A549 (cell line): ENCODE measurements around the gene FSTL4. TPM values are rescaled to one million over a fixed set of nuclear protein-coding genes. Genes with fewer than 3 reads are reported as not detected.

Experiments
- ATAC-seq, 2 experiments: fragments of 200-7000 bp in 1 of 2; fragments of >200 bp in 1 of 2; cut with Nextera tagmentation in 1 of 2; cut with Tn5 transposase in 1 of 2; 3 replicates each; pipeline versions ENCODE4 v1.8.0 to v1.9.1; 2018 to 2020; ENCODE audit warnings: mild to moderate bottlenecking in 1 of 2, moderate library complexity in 1 of 2
- CTCF ChIA-PET: fragments of 300-600 bp; sonication (Branson Sonifier 250); formaldehyde crosslinking; extraction: SDS; loops from one replicate; lab custom pipeline; 2021; ENCODE audit warnings: antibody characterized with exemption, inconsistent platforms; lab: Yijun Ruan, JAX
- POLR2A ChIA-PET: fragments of 350-600 bp; formaldehyde crosslinking; extraction: SDS; loops from one replicate; lab custom pipeline; 2021; ENCODE audit warnings: antibody characterized with exemption, inconsistent platforms; lab: Yijun Ruan, JAX
- DNase-seq, 2 experiments: peaks; one replicate each; pipeline versions ENCODE4 v3.0.0 to v3.0.0-alpha.2; 2011 to 2016; ENCODE audit warnings: low read depth in 1 of 2, low spot score in 1 of 2
- FAIRE-seq: peaks from 2 replicates; lab custom pipeline; 2011; peaks lifted over from hg19 to GRCh38; lab: Jason Lieb, UNC
- H3K27ac ChIP-seq, 2 experiments: fragments of >200 bp; sonication (Bioruptor Twin); formaldehyde crosslinking; 3 replicates each; pipeline ENCODE4 v1.5.1; 2016 to 2017
- H3K4me1 ChIP-seq: fragments of >200 bp; sonication (Bioruptor Twin); formaldehyde crosslinking; 3 replicates; pipeline ENCODE4 v1.6.1; 2016
- H3K4me2 ChIP-seq: fragments of >200 bp; sonication (Bioruptor Twin); formaldehyde crosslinking; 3 replicates; pipeline ENCODE4 v1.6.1; 2016
- H3K4me3 ChIP-seq: fragments of >200 bp; sonication (Bioruptor Twin); formaldehyde crosslinking; 3 replicates; pipeline ENCODE4 v1.5.1; 2016
- H3K9me3 ChIP-seq: fragments of >200 bp; sonication (Bioruptor Twin); formaldehyde crosslinking; 3 replicates; pipeline ENCODE4 v1.6.1; 2016
- BCL3 ChIP-seq: fragments of >200 bp; sonication (Bioruptor Twin); formaldehyde crosslinking; IDR thresholded peaks from 3 replicates; pipeline ENCODE4 v1.6.1; 2016
- BHLHE40 ChIP-seq: IDR thresholded peaks from 2 replicates; pipeline ENCODE4 v1.6.1; 2012; ENCODE audit warnings: low read depth, low read length, inconsistent platforms
- CBX8 ChIP-seq: fragments of 200-600 bp; sonication (generic); IDR thresholded peaks from 2 replicates; pipeline ENCODE4 v1.6.1; 2016
- CEBPB ChIP-seq, 2 experiments: fragments of >200 bp in 1 of 2; sonication (Bioruptor Twin) in 1 of 2; formaldehyde crosslinking in 1 of 2; IDR thresholded peaks; 2 replicates each; pipeline ENCODE4 v1.6.1; 2012 to 2016
- CHD4 ChIP-seq: fragments of 200-600 bp; sonication (generic); IDR thresholded peaks from 2 replicates; pipeline ENCODE4 v1.6.1; 2016; ENCODE audit warnings: antibody characterized with exemption, mild to moderate bottlenecking, borderline replicate concordance
- EHF ChIP-seq: fragments of 250-450 bp; sonication (Bioruptor Pico); IDR thresholded peaks from 2 replicates; pipeline ENCODE4 v1.5.0; 2020; ENCODE audit warnings: mild to moderate bottlenecking
- ELK1 ChIP-seq: fragments of 150-350 bp; IDR thresholded peaks from 2 replicates; pipeline ENCODE4 v1.6.1; 2014; ENCODE audit warnings: low read depth, mild to moderate bottlenecking, low read length
- ESRRA ChIP-seq: fragments of 150-350 bp; IDR thresholded peaks from 2 replicates; pipeline ENCODE4 v1.6.1; 2014; ENCODE audit warnings: mild to moderate bottlenecking, low read length, borderline replicate concordance
- FOXS1 ChIP-seq: fragments of 250-450 bp; sonication (Bioruptor Pico); IDR thresholded peaks from 2 replicates; pipeline ENCODE4 v1.5.0; 2020; ENCODE audit warnings: mild to moderate bottlenecking, moderate library complexity
- HOXB13 ChIP-seq: fragments of 250-450 bp; sonication (Bioruptor Pico); IDR thresholded peaks from 2 replicates; pipeline ENCODE4 v1.5.0; 2020; ENCODE audit warnings: low read depth, mild to moderate bottlenecking, moderate library complexity
- JUNB ChIP-seq: fragments of >200 bp; sonication (Bioruptor Twin); formaldehyde crosslinking; IDR thresholded peaks from 2 replicates; pipeline ENCODE4 v1.6.1; 2016
- MYC ChIP-seq: IDR thresholded peaks from 2 replicates; pipeline ENCODE4 v1.6.1; 2012; ENCODE audit warnings: mild to moderate bottlenecking, inconsistent platforms, low read length, improper control_type of control experiment, borderline replicate concordance
- NR3C1 ChIP-seq: fragments of >200 bp; sonication (Bioruptor Twin); formaldehyde crosslinking; IDR thresholded peaks from 3 replicates; pipeline ENCODE4 v1.6.1; 2017
- PBX3 ChIP-seq: IDR thresholded peaks from 2 replicates; pipeline ENCODE4 v1.6.1; 2012
- PHF8 ChIP-seq: fragments of 200-600 bp; sonication (generic); IDR thresholded peaks from 2 replicates; pipeline ENCODE4 v1.6.1; 2016; ENCODE audit warnings: low read depth, mild to moderate bottlenecking, antibody characterized with exemption, moderate library complexity, borderline replicate concordance
- POLR2A ChIP-seq: IDR thresholded peaks from 2 replicates; pipeline ENCODE4 v1.6.1; 2012; ENCODE audit warnings: mild to moderate bottlenecking, low read length
- RARB ChIP-seq: fragments of 250-450 bp; sonication (Bioruptor Pico); IDR thresholded peaks from 2 replicates; pipeline ENCODE4 v1.8.0; 2021; ENCODE audit warnings: mild to moderate bottlenecking, moderate library complexity
- REST ChIP-seq: fragments of 200-600 bp; sonication (generic); IDR thresholded peaks from 2 replicates; pipeline ENCODE4 v1.6.1; 2016; ENCODE audit warnings: antibody characterized with exemption, mild to moderate bottlenecking, moderate library complexity
- SREBF2 ChIP-seq: fragments of 450-650 bp; IDR thresholded peaks from 2 replicates; pipeline ENCODE4 v1.6.1; 2014; ENCODE audit warnings: mild to moderate bottlenecking, moderate library complexity
- ZFP36 ChIP-seq: fragments of 450-650 bp; IDR thresholded peaks from 2 replicates; pipeline ENCODE4 v1.6.1; 2014; ENCODE audit warnings: borderline replicate concordance; ENCODE audit not compliant: partially characterized antibody
- WGBS: methylation state at CpG from one replicate; pipeline ENCODE4 v1.1.6; 2017; ENCODE audit errors: missing lambda C conversion rate; 5-methylcytosine and 5-hydroxymethylcytosine counted together
- polyA plus RNA-seq, 4 experiments: library from polyadenylated mRNA; depleted of rRNA in 3 of 4; stranded (reverse); fragments of >200 nt; fragmentation: RNase III in 1 of 4; extraction: RNeasy Plus Mini Kit Qiagen cat#74134 plus additional on column Dnase treatment in 1 of 4; gene quantifications; 2 replicates in 3 of 4; 3 replicates in 1 of 4; pipeline ENCODE4 v1.2.3, GENCODE V29; 2011 to 2017

FSTL4 gene
- polyA plus RNA-seq, 2 of the 4 experiments (the other 2 are of a cell fraction) = 1.6 to 1.8 TPM

GRCh38 chr5:133336121-133336968 lies 276.0 kb downstream of the FSTL4 start:
- CTCF ChIA-PET = interaction anchor here (1.2 to 1.8 kb wide), 4 partner anchors 10 to 225 kb away, joined by 3 to 5 read pairs (median 4); no protein-coding TSS in a partner anchor
- no peak for FAIRE-seq
- 60% methylated on average over 11 of the region's 12 CpGs for WGBS
- DNase-seq = no peak
- TF ChIP-seq PBX3 (no peak), POLR2A (no peak), NR3C1 (no peak), MYC (no peak), CBX8 (no peak), ZFP36 (no peak), ESRRA (no peak), SREBF2 (no peak), JUNB (no peak), PHF8 (no peak), CEBPB (IDR thresholded peaks at IDR 0.05) (no peak), CHD4 (no peak)
- no peak for ATAC-seq
- H3K4me2 ChIP-seq = no peak overlapping the region
- H3K9me3 ChIP-seq = no peaks in the 10 kb centered on the region
- H3K4me1 ChIP-seq = no peaks in the 10 kb centered on the region
- no peak overlapping the region for H3K27ac ChIP-seq
- H3K4me3 ChIP-seq = no peak overlapping the region
- POLR2A ChIA-PET = no interaction called here

- no peaks in the 10 kb centered on the region for H3K9me3 ChIP-seq
- no peak overlapping the region for H3K27ac ChIP-seq
- WGBS = 69% methylated on average over 13 of the region's 14 CpGs
- no peaks in the 10 kb centered on the region for H3K4me1 ChIP-seq
- CTCF ChIA-PET = interaction anchor here (1.3 to 1.8 kb wide), 2 partner anchors 8 to 223 kb away, joined by 4 to 5 read pairs; no protein-coding TSS in a partner anchor
- no peak for ATAC-seq
- POLR2A ChIA-PET = no interaction called here
- no peak overlapping the region for H3K4me2 ChIP-seq
- no peak overlapping the region for H3K4me3 ChIP-seq
- no peak for DNase-seq
- TF ChIP-seq FOXS1 (CRISPR knock-in tag) = no peak
- TF ChIP-seq ESRRA = no peak
- no peak for FAIRE-seq
Measured at GRCh38 chr5:133334796-133335639, 277.3 kb downstream of the FSTL4 start.

GRCh38 chr5:133333326-133334150 lies 278.8 kb downstream of the FSTL4 start:
- CTCF ChIA-PET = interaction anchor here (0.7 kb wide), 1 partner anchor 64 kb away, joined by 3 read pairs; no protein-coding TSS in a partner anchor
- H3K4me1 ChIP-seq = no peaks in the 10 kb centered on the region
- 51% methylated on average over 11 of the region's 11 CpGs for WGBS
- H3K27ac ChIP-seq = no peak overlapping the region
- no peak overlapping the region for H3K4me2 ChIP-seq
- TF ChIP-seq CEBPB (IDR thresholded peaks at IDR 0.05) = no peak
- no peak for TF ChIP-seq EHF (CRISPR knock-in tag)
- no peak for TF ChIP-seq REST
- TF ChIP-seq BHLHE40 = no peak
- no peak for TF ChIP-seq FOXS1 (CRISPR knock-in tag)
- no peak for TF ChIP-seq HOXB13 (CRISPR knock-in tag)
- TF ChIP-seq BCL3 = no peak
- no peak for TF ChIP-seq RARB (CRISPR knock-in tag)
- TF ChIP-seq ELK1 = no peak
- H3K9me3 ChIP-seq = no peaks in the 10 kb centered on the region
- no peak; a peak in 1 of 6 replicates for ATAC-seq
- FAIRE-seq = no peak
- POLR2A ChIA-PET = no interaction called here
- H3K4me3 ChIP-seq = no peak overlapping the region
- DNase-seq = no peak
